Measurements from ENCODE around the gene PIP5K1C.

GRCh38 chr19:3673506-3674439, 26.5 kb downstream of the PIP5K1C start:
- TF ChIP-seq CTCF (IDR thresholded peaks at IDR 0.05; ENCODE audit: insufficient read depth, low read length, poor library complexity, severe bottlenecking) = no peak
- no peak for TF ChIP-seq EZH2phosphoT487 (conservative IDR thresholded peaks at IDR 0.05; ENCODE audit: low read length)
